GM21367 (cell line): ENCODE results near the gene OST4.
"Not testable (repeated sequence)": the region's sequence is repeated elsewhere in the genome, so short reads cannot be mapped to it uniquely, and the experiment has no call there.

Source experiments
- ATAC-seq: cut with Tn5 transposase; IDR thresholded peaks from one replicate; pipeline ENCODE4 v1.9.1; 2021; ENCODE audit not compliant: unreplicated experiment

Gene OST4

GRCh38 chr2:27080140-27080469 is 8.7 kb upstream of the OST4 start:
- ATAC-seq: no peak

- no peak for ATAC-seq
Measured at GRCh38 chr2:27079233-27080139, 8.0 kb upstream of the OST4 start.

GRCh38 chr2:27078267-27079194 is 7.1 kb upstream of the OST4 start, which contains the start of gene EMILIN1:
TSS of gene EMILIN1 (plus strand) at chr2:27078615. CDS start at chr2:27079066, 451 bp downstream.
- no peak for ATAC-seq

- no peak for ATAC-seq
Measured at GRCh38 chr2:27077231-27077630, 5.8 kb upstream of the OST4 start.

- ATAC-seq: no peak
Measured at GRCh38 chr2:27076323-27076722, 4.9 kb upstream of the OST4 start.

- ATAC-seq: not testable (repeated sequence)
Measured at GRCh38 chr2:27075566-27075871, 4.1 kb upstream of the OST4 start.

- ATAC-seq: no peak
Measured at GRCh38 chr2:27074738-27075565, 3.5 kb upstream of the OST4 start.

GRCh38 chr2:27073782-27074181 is 2.3 kb upstream of the OST4 start:
- ATAC-seq: no peak

- ATAC-seq: no peak
Measured at GRCh38 chr2:27072920-27073319, 1.5 kb upstream of the OST4 start.

- ATAC-seq: peak; percentile 15
Measured at GRCh38 chr2:27071990-27072830, 756 bp upstream of the OST4 start.

GRCh38 chr2:27070653-27071276 is 689 bp downstream of the OST4 start:
- ATAC-seq: no peak

GRCh38 chr2:27069961-27070618 is 1.4 kb downstream of the OST4 start:
- ATAC-seq: no peak

GRCh38 chr2:27069436-27069835 is 2.0 kb downstream of the OST4 start:
- ATAC-seq: no peak

- no peak for ATAC-seq
Measured at GRCh38 chr2:27067385-27067784, 4.1 kb downstream of the OST4 start.

GRCh38 chr2:27065128-27065527 is 6.3 kb downstream of the OST4 start:
- ATAC-seq: no peak

GRCh38 chr2:27060323-27060722 is 11.1 kb downstream of the OST4 start:
- no peak for ATAC-seq

GRCh38 chr2:27059141-27059820 is 12.2 kb downstream of the OST4 start:
- no peak for ATAC-seq

- ATAC-seq: no peak
Measured at GRCh38 chr2:27058210-27058609, 13.2 kb downstream of the OST4 start.

GRCh38 chr2:27057184-27057583 is 14.3 kb downstream of the OST4 start:
- no peak for ATAC-seq
